ENCODE data around the gene SFTPB.

Gene SFTPB

GRCh38 chr2:85706599-85707296, 38.7 kb upstream of the SFTPB start:
- TF ChIP-seq POLR2A (IDR thresholded peaks at IDR 0.05; ENCODE audit: low read depth, low read length) = no peak
- FAIRE-seq (no peak), DNase-seq (ENCODE audit: insufficient read length, low spot score) (no peak)

- FAIRE-seq = no peak
- no peak for TF ChIP-seq POLR2A (IDR thresholded peaks at IDR 0.05; ENCODE audit: low read depth, low read length)
Measured at GRCh38 chr2:85706063-85706462, 38.1 kb upstream of the SFTPB start.

GRCh38 chr2:85705680-85706039, 37.7 kb upstream of the SFTPB start:
- DNase-seq (ENCODE audit: insufficient read length, low spot score) = no peak
- no peak for TF ChIP-seq POLR2A (IDR thresholded peaks at IDR 0.05; ENCODE audit: low read depth, low read length)
- peak; percentile 88 for FAIRE-seq

More at GRCh38 chr2:85706063-85706462, 38.1 kb upstream of the SFTPB start:
- no peak for DNase-seq (ENCODE audit: insufficient read length, low spot score)

DNA sequence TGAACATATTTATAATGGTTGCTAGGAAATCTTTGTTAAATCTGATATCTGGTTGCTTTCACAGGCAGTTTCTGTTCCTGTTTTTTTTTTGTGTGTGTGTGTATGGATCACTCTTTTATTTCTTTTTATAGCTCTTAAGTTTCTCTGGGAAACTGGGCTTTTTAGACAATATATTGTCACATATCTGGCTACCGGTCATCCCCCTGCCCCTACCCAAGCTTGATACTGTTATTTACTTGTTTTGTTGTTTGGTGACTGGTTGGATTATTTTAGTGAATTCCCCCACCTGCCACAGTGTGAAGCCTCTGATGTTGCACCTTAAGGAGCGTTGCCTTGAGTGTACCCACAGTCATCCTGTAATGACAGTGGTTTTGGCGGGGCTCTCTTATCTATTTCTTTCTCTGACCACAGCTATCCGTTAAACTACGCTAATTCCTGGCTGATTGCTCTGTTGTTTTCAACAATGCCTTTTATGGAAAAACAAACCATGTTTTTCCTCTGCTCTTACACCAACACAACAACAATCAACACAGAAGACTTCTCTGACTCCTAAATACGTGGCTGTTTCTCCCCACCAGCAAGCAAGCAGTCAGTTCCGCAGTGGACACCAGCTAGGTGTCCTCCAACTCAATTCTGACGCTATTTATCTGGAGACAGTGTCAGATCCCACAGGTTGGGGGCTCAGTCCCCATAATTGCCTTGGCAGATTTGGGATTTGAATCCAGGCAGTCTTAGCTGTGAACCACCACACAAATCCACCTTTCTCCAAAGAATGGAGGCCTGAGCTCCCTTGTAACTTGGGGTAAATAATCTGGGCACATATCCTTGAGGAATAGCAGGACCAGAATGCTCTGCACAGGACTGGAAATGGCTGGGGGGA, 37.0 kb upstream of the SFTPB start:
- no peak for TF ChIP-seq POLR2A (IDR thresholded peaks at IDR 0.05; ENCODE audit: low read depth, low read length)
- DNase-seq (ENCODE audit: insufficient read length, low spot score) (no peak), FAIRE-seq (no peak)

- DNase-seq (ENCODE audit: insufficient read length, low spot score) = no peak
- no peak for TF ChIP-seq POLR2A (IDR thresholded peaks at IDR 0.05; ENCODE audit: low read depth, low read length)
- FAIRE-seq = no peak
Measured at GRCh38 chr2:85704038-85704437, 36.0 kb upstream of the SFTPB start.

DNA sequence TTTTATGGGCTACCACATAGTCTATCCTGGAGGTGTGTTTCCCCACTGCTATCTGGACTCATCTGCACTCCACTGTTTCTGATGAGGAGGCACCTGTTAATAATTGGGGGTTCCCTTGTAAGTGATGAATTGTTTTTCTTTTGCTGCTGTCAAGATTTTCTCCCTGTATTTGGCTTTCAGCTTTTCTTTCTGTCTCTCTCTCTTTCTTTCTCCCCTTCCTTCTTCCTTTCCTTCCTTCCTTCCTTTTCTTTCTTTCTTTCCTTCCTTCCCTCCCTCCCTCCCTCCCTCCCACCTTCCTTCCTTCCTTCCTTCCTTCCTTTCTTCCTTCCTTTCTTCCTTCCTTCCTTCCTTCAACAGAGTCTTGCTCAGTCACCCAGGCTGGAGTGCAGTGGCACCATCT, 35.3 kb upstream of the SFTPB start:
- DNase-seq (ENCODE audit: insufficient read length, low spot score) (no peak), FAIRE-seq (no peak)
- no peak for TF ChIP-seq POLR2A (IDR thresholded peaks at IDR 0.05; ENCODE audit: low read depth, low read length)

GRCh38 chr2:85702800-85703199, 34.8 kb upstream of the SFTPB start:
- FAIRE-seq (no peak), DNase-seq (ENCODE audit: insufficient read length, low spot score) (no peak)
- TF ChIP-seq POLR2A (IDR thresholded peaks at IDR 0.05; ENCODE audit: low read depth, low read length) = no peak

- DNase-seq (ENCODE audit: insufficient read length, low spot score) = no peak
- no peak for FAIRE-seq
- TF ChIP-seq POLR2A (IDR thresholded peaks at IDR 0.05; ENCODE audit: low read depth, low read length) = no peak
Measured at GRCh38 chr2:85702172-85702571, 34.2 kb upstream of the SFTPB start.

DNA sequence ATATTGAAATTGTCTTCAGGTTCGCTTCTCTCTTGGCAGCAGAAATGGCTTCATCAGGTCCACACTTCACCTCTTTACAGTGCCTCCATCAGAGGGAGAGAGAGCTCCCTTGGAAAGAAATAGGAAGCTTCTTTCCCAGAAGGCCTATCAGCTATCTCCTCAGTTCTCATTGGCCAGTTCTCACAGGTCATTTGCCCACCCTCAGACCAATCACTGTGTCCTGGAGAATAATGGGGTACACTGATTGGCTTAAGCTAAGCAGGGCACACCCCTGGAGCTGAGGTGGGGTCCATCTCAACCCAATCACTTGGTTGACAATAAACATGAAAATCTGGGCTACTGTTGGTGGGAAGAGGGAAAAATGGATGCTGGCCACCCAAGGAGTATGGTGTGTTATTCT, 31.3 kb upstream of the SFTPB start:
- no peak for TF ChIP-seq POLR2A (IDR thresholded peaks at IDR 0.05; ENCODE audit: low read depth, low read length)
- FAIRE-seq = no peak
- no peak for DNase-seq (ENCODE audit: insufficient read length, low spot score)

GRCh38 chr2:85698880-85699254, 30.9 kb upstream of the SFTPB start:
- DNase-seq (ENCODE audit: insufficient read length, low spot score) (no peak), FAIRE-seq (no peak)
- no peak for TF ChIP-seq POLR2A (IDR thresholded peaks at IDR 0.05; ENCODE audit: low read depth, low read length)

DNA sequence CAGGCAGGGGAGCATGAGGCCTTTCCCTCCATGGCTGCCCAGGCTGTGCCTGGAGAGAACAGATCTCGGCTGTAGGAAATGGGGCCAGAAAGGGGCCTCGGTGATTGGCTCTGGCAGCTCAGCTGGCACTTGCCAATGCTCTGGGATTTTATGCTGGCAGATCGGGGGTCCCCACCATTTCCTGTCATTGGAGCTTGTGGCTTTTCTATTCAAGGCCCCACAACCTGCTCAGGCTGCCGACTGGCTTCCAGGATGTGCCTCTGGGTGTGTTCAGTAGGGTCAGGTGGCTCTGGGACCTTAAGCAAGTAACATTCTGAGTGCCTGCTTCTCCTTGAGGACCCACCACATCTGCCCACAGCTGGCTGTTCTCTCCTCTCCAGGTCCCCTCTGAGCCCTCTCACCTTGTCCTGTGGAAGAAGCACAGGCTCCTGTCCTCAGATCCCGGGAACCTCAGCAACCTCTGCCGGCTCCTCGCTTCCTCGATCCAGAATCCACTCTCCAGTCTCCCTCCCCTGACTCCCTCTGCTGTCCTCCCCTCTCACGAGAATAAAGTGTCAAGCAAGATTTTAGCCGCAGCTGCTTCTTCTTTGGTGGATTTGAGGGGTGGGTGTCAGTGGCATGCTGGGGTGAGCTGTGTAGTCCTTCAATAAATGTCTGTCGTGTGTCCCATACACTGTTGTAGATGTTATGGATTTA, 30.3 kb upstream of the SFTPB start:
- FAIRE-seq = no peak
- DNase-seq (ENCODE audit: insufficient read length, low spot score) = no peak
- TF ChIP-seq POLR2A (IDR thresholded peaks at IDR 0.05; ENCODE audit: low read depth, low read length) = no peak

- FAIRE-seq (no peak), DNase-seq (ENCODE audit: insufficient read length, low spot score) (no peak)
- TF ChIP-seq POLR2A (IDR thresholded peaks at IDR 0.05; ENCODE audit: low read depth, low read length) = no peak
Measured at GRCh38 chr2:85697716-85698115, 29.7 kb upstream of the SFTPB start.

- no peak for DNase-seq (ENCODE audit: insufficient read length, low spot score)
- FAIRE-seq = no peak
- TF ChIP-seq POLR2A (IDR thresholded peaks at IDR 0.05; ENCODE audit: low read depth, low read length) = no peak
Measured at GRCh38 chr2:85697096-85697495, 29.1 kb upstream of the SFTPB start.

Data from H54 (cell line).